Stomach (tissue), 4 donors: ENCODE data around the gene PSORS1C1.

Experiments
- CTCF ChIP-seq, 7 experiments: fragments of 450-650 bp in 4 of 7; fragments of 200-600 bp in 3 of 7; sonication (generic) in 3 of 7; IDR thresholded peaks; one replicate each; pipeline ENCODE4 v1.5.1; 2016 to 2019; ENCODE audit warnings: antibody characterized with exemption in 7 of 7, control low read depth in 2 of 7, mild to moderate bottlenecking in 1 of 7
- EP300 ChIP-seq: sonication (generic); formaldehyde crosslinking; IDR thresholded peaks from one replicate; pipeline ENCODE4 v1.6.1; 2017; ENCODE audit warnings: antibody characterized with exemption

GRCh38 chr6:31179042-31179386 is 64.4 kb downstream of the PSORS1C1 start:
- TF ChIP-seq CTCF (IDR thresholded peaks at IDR 0.05), result no peak
- TF ChIP-seq EP300, result no peak
